ENCODE measurements around the gene SASH1.

SASH1 gene

DNA sequence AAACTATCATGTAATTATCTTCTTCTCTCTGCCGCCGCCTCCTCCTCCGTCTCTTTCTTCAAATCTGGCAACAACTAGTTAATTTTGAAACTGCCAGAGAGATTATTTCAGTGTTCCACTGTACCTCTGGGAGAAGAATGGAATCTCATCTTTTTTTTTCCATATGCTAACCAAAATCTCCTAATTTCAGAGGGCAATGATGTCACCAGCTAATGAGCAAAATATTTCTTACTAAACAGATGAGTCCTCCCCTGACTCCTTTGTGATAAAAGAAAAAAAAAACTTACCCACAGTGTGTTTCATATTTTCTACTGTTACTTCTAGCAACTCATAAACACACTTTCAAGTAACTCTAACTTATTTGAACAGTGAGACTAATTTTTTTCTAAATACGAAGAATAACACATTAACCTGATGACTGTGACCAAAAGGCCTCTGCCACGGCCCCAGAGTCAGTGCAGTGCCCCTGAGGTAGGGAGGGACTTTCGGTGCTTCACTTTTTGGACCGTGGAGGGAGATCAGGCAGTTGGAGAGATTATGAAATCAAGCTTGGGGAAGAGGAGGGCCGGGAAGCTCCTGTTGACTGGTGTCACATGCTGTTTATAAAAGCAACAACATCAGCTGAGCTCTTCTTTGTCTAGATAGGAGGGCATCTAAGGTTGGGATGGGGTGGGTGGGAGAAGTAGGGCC lies 159.6 kb downstream of the SASH1 start:
- no peak for DNase-seq

DNA sequence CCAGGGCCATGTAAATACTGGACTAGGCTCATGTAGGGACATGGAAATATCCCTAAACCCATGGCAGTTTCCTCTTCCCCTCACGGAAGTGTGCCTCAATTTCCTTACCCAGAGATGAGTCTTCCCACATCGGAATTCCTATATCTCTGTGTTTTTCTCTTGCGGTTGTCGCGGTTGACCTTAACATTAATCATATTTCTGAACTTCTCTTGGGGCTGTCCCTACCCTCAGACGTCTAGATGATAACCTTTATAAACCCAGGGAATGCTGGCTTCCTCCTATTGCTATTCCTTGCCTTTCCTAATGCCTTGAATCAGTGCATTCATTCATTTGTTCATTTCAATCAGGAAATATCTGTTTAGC lies 160.1 kb downstream of the SASH1 start:
- DNase-seq: no peak

- DNase-seq: no peak
Observed at GRCh38 chr6:148503703-148504102, 161.1 kb downstream of the SASH1 start.

- DNase-seq: no peak
Observed at GRCh38 chr6:148507774-148508173, 165.1 kb downstream of the SASH1 start.

- DNase-seq: no peak
Observed at GRCh38 chr6:148508401-148509041, 165.9 kb downstream of the SASH1 start.

DNA sequence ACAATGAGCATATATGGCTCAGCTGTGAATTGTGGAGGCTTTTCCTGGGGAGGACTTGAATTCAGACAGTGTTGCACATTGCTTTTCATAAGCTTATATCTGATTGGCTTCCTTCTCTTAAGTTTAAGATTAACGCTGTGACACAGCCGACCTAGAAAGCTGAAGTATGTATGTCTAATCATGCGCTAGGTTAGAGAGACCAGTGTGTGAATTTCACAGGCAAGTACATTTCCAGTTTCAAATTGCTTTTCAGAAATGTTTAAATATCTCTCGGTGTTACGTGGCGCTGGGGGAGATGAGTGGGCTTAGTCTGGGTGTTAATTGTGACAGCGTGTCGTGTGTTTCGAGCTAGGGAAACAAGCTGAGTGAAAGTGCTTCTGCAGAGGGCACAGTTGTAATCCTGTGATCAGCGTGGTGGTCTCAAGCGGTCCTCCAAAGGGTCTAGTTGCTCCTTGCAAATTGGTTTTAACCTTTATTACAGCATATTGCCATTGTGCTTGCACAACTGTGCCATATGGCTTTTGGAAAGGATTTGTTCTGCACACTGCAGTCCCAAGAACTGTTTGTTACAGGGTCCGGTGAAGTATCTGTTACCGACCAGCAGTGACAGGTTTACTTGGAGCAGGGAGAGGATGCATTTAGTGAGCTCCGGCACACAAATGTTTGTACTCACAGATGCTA lies 166.6 kb downstream of the SASH1 start:
- DNase-seq: no peak

DNA sequence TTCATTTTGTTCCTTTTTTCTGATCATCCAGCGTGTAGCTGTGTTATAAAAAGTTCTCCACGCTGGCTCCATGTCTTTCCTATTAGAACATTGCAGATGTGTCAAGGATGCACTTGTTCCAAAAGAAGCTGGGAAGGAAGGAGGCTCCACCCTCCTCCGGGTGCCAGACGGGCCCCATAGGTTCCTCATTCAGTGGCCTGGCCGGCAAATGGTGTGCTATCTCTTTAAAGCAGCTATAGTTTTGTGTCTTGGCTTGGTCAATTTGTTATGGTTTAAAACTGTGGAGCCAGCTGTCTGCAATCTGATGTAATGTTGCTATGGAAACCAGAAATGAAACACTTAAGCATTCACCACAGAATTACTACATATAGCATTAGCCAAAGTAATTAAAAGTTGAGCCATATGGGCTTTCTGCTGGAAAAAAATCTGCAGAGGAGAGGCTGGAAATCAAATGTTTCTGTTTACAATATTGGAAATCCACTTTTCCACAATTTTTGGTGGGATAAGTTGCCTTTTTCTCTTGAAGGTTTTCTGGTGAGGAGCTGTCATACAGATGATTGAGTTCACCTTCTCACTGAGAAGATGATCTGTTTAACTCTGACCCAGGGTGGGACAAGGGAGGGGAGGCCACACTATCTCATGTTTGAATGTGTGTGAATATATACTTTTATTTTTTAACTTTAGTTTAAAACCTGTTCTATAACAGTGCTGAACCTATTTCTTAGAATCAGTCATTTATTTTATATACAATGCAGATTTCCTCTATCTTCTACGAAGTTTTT lies 167.4 kb downstream of the SASH1 start:
- DNase-seq: peak; percentile 58

DNA sequence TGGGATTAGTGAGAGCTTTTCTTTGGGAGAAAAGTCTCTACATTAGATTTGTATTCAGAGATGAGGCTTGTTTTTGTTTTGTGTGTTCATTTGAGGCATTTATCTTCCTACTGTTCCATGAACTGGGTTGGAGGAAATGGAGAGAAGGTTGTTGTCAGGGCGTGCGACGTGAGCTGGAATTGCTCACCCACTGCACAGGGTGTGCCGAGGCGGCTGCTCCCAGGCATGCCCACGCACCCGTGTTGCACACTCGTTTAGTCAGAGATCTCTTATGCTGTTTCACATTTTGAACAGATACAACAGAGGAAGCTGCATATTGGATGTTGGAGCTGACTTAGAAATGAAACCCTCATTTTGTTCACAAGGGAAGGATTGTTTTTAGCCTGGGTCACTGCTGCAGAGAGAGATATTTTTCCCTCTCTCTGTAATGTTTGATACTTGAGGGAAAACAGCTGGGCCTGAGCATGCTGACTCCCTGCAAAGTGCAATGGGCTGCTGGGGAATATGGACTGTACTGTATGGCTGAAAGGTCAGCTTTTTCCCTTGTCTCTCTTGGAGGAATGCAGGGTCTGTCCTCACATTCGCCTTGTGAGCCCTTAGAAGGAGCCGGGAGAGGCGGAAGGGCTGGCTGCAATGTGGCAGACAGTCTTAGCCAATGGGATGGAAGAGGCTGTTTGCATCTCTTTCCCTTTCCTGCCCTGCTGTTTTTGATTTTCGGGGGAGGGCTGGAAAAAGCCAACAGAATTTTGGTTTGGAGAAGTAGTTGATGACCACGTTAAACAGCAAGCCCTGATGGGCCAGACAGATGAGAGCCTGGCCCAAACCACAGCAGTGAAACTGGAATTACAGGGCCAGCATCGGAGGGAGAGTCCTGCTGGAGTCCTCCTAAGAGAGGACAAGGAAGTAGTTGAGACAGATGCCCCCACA lies 170.8 kb downstream of the SASH1 start:
- no peak for DNase-seq

DNA sequence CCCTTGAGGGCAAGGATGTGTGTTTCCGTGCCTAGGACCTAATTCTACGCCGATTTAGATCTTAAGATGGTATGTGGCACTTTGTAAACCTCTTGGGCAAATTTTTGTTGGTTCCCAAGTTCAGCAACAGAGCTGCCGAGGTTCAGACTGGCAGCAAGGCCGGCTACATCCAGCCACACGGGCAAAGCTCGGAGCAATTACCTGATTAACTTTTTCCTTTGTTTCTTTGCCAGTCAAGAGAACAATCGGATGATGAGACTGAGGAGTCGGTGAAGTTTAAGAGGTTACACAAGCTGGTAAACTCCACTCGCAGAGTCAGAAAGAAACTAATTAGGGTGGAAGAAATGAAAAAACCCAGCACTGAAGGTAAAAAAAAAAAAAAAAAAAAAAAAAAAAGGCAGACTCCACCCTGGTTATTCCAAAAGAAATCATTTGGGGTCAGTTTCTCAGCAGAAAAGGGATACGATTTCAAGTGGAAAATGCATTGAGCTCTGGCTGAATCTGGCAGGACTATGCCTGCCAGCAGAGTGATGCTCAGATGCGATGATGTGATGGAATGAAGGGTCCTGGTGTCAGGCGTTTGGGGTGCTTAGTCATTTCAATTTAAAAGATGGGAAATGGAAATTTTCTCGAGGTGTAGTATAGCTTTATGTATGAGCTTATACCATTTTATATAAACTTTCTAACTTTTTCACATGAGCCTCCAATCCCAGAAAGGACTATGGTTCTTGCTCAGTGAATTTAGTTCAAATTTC lies 171.6 kb downstream of the SASH1 start:
- no peak for DNase-seq

- no peak for DNase-seq
Observed at GRCh38 chr6:148516217-148516616, 173.6 kb downstream of the SASH1 start.

GRCh38 chr6:148516617-148517016 lies 174.0 kb downstream of the SASH1 start:
- no peak for DNase-seq

GRCh38 chr6:148517470-148517869 lies 174.8 kb downstream of the SASH1 start:
- DNase-seq: no peak

DNA sequence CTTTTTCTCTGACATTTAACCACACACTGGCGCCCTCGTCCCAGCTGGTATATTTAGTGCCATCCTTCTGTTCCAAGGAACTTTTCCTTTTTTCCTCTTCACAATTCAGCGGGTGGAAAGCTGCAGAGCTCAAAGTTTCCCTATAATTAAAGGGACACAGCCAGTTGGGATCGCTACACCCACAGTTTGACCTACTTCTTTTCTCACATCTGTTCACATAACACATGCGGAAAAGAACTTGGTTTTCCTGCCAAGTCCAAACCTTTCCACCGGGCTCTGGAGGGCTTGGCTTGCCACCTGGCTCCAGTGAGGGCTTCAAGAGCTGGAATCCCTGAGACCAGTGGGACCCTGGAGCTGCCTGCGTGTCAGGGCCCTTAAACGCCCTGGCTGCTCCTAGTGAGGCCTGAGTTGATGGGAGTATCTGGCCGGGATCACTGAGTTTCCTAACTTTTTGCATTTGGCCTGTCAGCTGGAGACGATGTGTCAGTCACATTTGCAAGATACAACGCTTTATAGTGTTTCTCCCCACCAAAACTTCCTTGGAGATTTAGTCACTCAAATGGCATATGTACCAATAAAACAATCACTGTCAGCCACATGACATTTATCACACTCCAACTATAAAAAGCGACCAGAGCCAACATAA lies 176.0 kb downstream of the SASH1 start:
- DNase-seq: no peak

- no peak for DNase-seq
Observed at GRCh38 chr6:148520109-148520841, 177.6 kb downstream of the SASH1 start.

DNA sequence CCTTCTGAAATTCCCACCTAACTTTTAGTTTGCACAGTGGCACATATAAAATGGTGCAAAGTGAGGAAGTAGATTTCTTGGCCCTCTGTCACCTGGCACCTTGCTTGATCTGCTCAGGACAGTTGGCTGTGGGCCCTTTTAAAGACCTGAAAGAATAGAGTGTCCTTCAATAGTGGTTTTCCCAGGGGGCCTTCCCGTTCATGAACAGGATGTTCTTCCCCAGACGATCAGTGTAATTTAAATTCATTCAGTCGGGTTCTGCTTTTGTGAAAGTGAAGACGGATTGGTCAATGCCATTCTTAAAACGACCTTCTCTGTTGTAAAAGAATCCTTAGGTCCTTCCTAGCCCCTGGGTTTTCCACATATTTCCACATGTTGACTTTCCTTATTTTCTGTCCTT lies 178.5 kb downstream of the SASH1 start:
- no peak for DNase-seq

GRCh38 chr6:148521586-148521985 lies 178.9 kb downstream of the SASH1 start:
- no peak for DNase-seq

DNA sequence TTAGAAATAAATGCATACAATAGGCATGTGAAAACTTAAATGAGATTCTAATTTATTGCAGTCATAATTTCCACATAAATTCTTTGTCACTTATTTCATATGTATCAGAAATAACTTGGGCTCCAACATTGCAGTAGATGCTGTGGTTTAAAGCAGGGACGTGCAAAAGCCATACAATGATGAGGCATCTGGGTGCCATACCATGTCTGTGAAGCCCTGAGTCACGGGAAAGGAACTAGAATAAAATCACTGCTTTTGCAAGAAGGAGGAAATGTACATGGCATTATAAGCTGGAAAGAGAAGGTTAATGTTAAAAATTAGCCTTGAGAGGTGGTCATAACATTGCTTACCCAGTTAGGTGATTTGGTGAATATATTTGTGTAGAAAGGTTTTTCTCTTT lies 180.4 kb downstream of the SASH1 start:
- DNase-seq: no peak

DNA sequence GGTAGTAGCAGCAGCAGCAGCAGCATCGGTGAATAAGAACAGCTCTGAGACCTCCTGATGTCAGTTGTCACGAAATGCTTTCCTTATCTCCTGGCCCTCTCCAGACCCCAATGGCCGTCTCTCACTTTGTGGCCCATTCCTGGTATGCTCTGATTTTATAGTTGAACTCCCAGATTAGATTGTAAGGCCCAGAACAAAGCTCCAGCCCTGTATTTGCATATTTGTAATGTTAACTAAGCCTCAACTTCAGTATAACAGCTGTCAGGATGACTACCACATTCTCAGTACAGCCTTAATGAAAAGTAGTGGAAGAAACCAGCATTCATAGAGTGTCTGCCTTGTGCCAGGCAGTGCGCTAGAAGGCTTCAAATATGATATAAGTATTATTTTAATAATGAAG lies 180.9 kb downstream of the SASH1 start:
- no peak for DNase-seq

DNA sequence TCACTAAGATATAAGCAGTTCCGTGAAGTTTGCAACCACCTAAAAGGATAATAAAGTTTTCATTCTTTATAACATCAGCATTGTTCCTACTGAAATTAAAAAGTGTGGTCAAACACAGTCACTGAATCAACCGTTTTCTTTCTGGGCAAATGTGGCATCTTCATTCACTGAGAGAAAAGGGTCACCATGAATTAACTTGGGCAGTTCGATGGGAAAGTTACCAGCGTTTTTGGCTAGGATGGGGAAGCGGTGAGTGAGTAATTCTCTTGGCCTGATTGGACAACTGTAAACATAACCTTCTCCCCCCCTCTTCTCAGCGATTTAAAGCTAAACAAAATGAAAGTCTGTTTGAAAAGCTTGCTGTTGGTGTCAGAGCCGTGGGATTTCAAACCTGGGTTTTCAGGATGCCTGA lies 181.8 kb downstream of the SASH1 start:
- DNase-seq: no peak

- DNase-seq: no peak
Observed at GRCh38 chr6:148524976-148525375, 182.3 kb downstream of the SASH1 start.
